ENCODE data around the gene IFT80.

Gene IFT80

DNA sequence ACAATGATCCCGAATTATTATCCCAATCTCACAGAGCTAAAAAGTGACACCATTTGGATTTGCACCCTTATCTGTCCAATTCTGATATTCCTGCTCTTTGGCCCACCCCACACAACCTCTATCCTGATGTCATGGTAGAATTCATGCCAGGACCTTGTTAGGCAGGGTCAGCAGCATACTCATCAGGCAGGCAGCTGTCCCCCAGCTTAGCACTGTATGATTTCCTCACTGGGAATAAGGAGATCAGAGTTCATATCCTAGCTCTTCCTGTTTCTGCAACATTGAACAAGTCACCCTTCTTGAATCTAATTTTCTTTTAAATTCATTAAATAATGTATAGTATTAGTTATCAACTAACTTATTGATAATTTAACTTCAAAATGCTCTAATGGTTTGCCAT lies 185.8 kb downstream of the IFT80 start:
- in situ Hi-C loops (cut with MboI; ENCODE audit: low sequenced_read_pairs) = no loop called here

DNA sequence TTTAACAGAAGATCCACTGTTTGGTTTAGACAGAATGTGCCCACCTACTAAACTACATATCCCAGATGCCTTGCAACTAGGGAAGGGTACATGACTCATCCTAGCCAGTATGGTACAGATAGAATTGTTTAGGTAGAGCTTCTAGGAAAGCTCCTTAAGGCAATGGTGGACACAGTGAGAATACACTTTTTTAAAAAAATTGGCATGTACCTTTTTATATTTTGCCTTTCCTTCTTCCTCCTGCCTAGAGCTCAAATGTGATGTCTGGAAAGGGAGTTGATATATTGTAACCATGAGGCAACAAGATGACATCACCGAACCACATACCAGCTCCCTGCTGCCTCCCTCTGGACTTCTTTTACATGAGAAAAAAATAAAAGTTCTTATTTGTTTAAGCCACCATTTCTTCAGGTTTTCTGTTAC lies 188.2 kb downstream of the IFT80 start:
- in situ Hi-C loops (cut with MboI; ENCODE audit: low sequenced_read_pairs) = no loop called here

DNA sequence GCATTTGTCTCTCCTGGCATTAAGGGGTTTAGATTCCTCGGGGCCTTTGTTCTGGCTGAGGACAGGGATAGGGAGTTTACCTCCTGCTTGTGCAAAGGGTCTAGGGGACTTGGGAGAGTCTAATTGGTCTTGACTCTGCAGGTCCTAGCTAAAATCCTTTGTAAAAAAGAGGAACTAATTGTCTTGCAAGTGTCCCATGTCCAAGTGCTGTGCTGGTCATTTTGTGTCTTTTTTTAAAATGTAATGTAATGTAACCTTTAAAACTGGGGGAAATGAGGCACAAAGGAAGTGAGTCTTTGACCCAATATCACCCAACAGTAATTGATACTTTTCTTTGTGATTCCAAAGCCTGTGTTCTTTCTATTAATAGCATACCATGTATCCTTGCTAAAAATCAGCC lies 188.7 kb downstream of the IFT80 start:
- in situ Hi-C loops (cut with MboI; ENCODE audit: low sequenced_read_pairs) = no loop called here

All from HL-60/S4 treated with phorbol 12-myristate 13-acetate at 8.2 ng/mL for 4 days and 3 days (cell line).